ENCODE results near the gene PLA2G1B. TPM values are rescaled to one million over a fixed set of nuclear protein-coding genes. Genes with fewer than 3 reads are reported as not detected.

The PLA2G1B gene
- total and polyA plus RNA-seq, 4 donors: 6.5 to 193 (median 29.1) TPM

- Histone ChIP-seq H3K27me3 (ENCODE audit: control insufficient read depth in 3 of 3, insufficient read depth in 3 of 3, low read length in 2 of 3) (peaks cover 0 to 29% (median 27%) of the 10 kb centered on the region in 3 donors), H3K9me3 (ENCODE audit: control insufficient read depth in 4 of 4, insufficient read depth in 3 of 4, low read length in 3 of 4) (no peaks in the 10 kb centered on the region), H3K36me3 (ENCODE audit: control insufficient read depth in 4 of 4, insufficient read depth in 4 of 4, low read length in 4 of 4) (no peaks in the 10 kb centered on the region), H3K9ac (ENCODE audit: insufficient read depth in 1 of 2, low read length in 2 of 2) (no peak overlapping the region), H3K4me3 (no peak overlapping the region), H3K27ac (ENCODE audit: low read depth in 1 of 2, low read length in 1 of 2) (no peak overlapping the region), H3K4me1 (ENCODE audit: control insufficient read depth in 5 of 5, insufficient read depth in 5 of 5, low read length in 5 of 5) (no peaks in the 10 kb centered on the region)
- TF ChIP-seq CTCF (IDR thresholded peaks at IDR 0.05; ENCODE audit: control extremely low read depth, extremely low read depth): no peak
- WGBS, 2 donors: 51 to 64% methylated on average over 2 of the region's 2 CpGs
- DNase-seq (no peak), ATAC-seq (ENCODE audit: insufficient read depth, low FRiP score) (no peak)
Observed at GRCh38 chr12:120376009-120376408, 48.4 kb upstream of the PLA2G1B start.

- DNase-seq (no peak), ATAC-seq (ENCODE audit: insufficient read depth, low FRiP score) (no peak)
- no peaks in the 10 kb centered on the region for H3K9me3 ChIP-seq (ENCODE audit: control insufficient read depth in 4 of 4, insufficient read depth in 3 of 4, low read length in 3 of 4)
- H3K9ac ChIP-seq (ENCODE audit: insufficient read depth in 1 of 2, low read length in 2 of 2): no peak overlapping the region
- no peaks in the 10 kb centered on the region for H3K36me3 ChIP-seq (ENCODE audit: control insufficient read depth in 4 of 4, insufficient read depth in 4 of 4, low read length in 4 of 4)
- peaks cover 0 to 11% (median 0%) of the 10 kb centered on the region in 5 donors for H3K4me1 ChIP-seq (ENCODE audit: control insufficient read depth in 5 of 5, insufficient read depth in 5 of 5, low read length in 5 of 5)
- peaks cover 0 to 41% (median 39%) of the 10 kb centered on the region in 3 donors for H3K27me3 ChIP-seq (ENCODE audit: control insufficient read depth in 3 of 3, insufficient read depth in 3 of 3, low read length in 2 of 3)
- WGBS, 2 donors: 91 to 97% methylated on average over 8 of the region's 8 CpGs
- no peak for TF ChIP-seq CTCF (IDR thresholded peaks at IDR 0.05; ENCODE audit: control extremely low read depth, extremely low read depth)
- H3K4me3 ChIP-seq: no peak overlapping the region
- no peak overlapping the region for H3K27ac ChIP-seq (ENCODE audit: low read depth in 1 of 2, low read length in 1 of 2)
Observed at GRCh38 chr12:120373683-120374082, 46.1 kb upstream of the PLA2G1B start.

- Histone ChIP-seq H3K4me1 (ENCODE audit: control insufficient read depth in 5 of 5, insufficient read depth in 5 of 5, low read length in 5 of 5) (peaks cover 0 to 18% (median 7%) of the 10 kb centered on the region in 5 donors), H3K9ac (ENCODE audit: insufficient read depth in 1 of 2, low read length in 2 of 2) (no peak overlapping the region), H3K9me3 (ENCODE audit: control insufficient read depth in 4 of 4, insufficient read depth in 3 of 4, low read length in 3 of 4) (no peaks in the 10 kb centered on the region), H3K27ac (ENCODE audit: low read depth in 1 of 2, low read length in 1 of 2) (no peak overlapping the region), H3K36me3 (ENCODE audit: control insufficient read depth in 4 of 4, insufficient read depth in 4 of 4, low read length in 4 of 4) (peaks cover 0 to under 1% (median 0%) of the 10 kb centered on the region in 4 donors), H3K4me3 (no peak overlapping the region), H3K27me3 (ENCODE audit: control insufficient read depth in 3 of 3, insufficient read depth in 3 of 3, low read length in 2 of 3) (peaks cover 0 to 35% (median 31%) of the 10 kb centered on the region in 3 donors)
- TF ChIP-seq CTCF (IDR thresholded peaks at IDR 0.05; ENCODE audit: control extremely low read depth, extremely low read depth): no peak
- no peak for DNase-seq
- ATAC-seq (ENCODE audit: insufficient read depth, low FRiP score): no peak
- 36 to 38% methylated on average over 7 of the region's 7 CpGs for WGBS, 2 donors
Observed at GRCh38 chr12:120370343-120371243, 43.0 kb upstream of the PLA2G1B start.

All from lung (tissue), 12 donors.